Measurements from ENCODE around the gene GCN1. TPM values are rescaled to one million over a fixed set of nuclear protein-coding genes. Genes with fewer than 3 reads are reported as not detected.
"Not testable (repeated sequence)": the region's sequence is repeated elsewhere in the genome, so short reads cannot be mapped to it uniquely, and the experiment has no call there.

Gene GCN1
- total RNA-seq, 2 donors from 2014 or later, result 39.7 to 83.1 TPM

DNA sequence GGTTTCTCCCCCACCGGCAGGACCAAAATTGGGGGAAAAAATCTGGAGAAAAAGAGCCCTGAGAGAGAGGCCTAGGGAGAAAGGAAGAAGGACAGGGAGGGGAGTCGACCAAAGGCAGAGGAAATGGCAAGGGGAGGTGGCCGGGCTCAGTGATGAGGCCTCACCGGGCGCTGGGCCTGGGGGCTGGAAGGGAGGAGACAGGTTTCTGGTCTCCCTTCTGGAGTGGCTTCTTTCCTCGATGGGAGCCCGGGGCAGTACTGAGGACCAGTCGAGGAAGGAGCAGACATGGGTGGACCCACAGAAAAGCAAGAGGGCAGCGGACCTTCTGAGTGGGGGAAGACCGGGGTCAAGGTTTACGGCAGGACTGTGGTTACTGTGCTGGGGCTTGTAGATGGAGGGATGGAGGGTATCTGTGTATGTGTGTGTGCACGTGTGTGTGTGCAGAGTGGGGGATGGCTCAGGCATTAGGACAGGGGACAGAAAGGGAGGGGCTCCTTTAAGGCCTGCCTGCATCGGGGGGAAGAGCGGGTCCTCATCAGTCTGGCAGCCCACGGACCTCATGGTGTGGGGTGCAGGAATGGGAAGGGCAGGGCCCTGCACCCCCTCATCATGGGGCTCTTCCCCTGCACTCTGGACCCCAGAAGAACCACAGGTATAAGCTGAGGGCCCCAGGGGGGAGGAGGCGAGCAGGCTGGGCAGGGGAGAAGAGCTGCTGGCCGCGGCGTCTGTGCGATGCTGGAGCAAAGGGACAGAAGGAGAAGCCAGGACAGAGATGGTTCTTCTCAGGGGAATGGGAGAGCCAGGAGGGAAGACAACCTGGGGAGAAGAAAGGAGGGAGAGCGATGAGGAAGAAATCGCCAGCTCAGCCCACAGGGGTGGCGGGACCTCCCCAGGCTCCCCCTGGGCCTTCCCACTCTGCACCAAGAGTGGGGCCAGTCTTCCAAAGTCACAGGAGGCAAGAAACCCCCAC lies 21.5 kb upstream of the GCN1 start:
- TF ChIP-seq CTCF (IDR thresholded peaks at IDR 0.05) (no peak), POLR2A (IDR thresholded peaks at IDR 0.05) (no peak)
- 80 to 88% methylated on average over 20 to 23 of the region's 23 CpGs for WGBS, 2 donors
- no peak for ATAC-seq
- H3K27me3 ChIP-seq, result no peaks in the 10 kb centered on the region
- no peaks in the 10 kb centered on the region for H3K9me3 ChIP-seq
- no peak overlapping the region for H3K4me3 ChIP-seq
- peaks cover 4 to 21% of the 10 kb centered on the region in 2 donors for H3K36me3 ChIP-seq (replicated peaks in 1 of 2; ENCODE audit: insufficient read depth in 1 of 2, low read depth in 2 of 2)
- intact Hi-C loops (cut with DNase I), result no loop called here
- no peak overlapping the region for H3K27ac ChIP-seq
- no peak for DNase-seq
- no peaks in the 10 kb centered on the region for H3K4me1 ChIP-seq

- ATAC-seq, result no peak
- no peak for DNase-seq
- TF ChIP-seq CTCF (IDR thresholded peaks at IDR 0.05), result no peak
- TF ChIP-seq POLR2A (IDR thresholded peaks at IDR 0.05), result no peak
- intact Hi-C loops (cut with DNase I), result no loop called here
- Histone ChIP-seq H3K27ac (no peak overlapping the region), H3K27me3 (no peaks in the 10 kb centered on the region), H3K36me3 (replicated peaks in 1 of 2; ENCODE audit: insufficient read depth in 1 of 2, low read depth in 2 of 2) (peaks cover 4 to 16% of the 10 kb centered on the region in 2 donors), H3K9me3 (no peaks in the 10 kb centered on the region), H3K4me1 (no peaks in the 10 kb centered on the region), H3K4me3 (no peak overlapping the region)
- WGBS, 2 donors, result 88 to 91% methylated on average over 12 to 15 of the region's 15 CpGs
Observed at GRCh38 chr12:120215357-120215735, 20.8 kb upstream of the GCN1 start.

DNA sequence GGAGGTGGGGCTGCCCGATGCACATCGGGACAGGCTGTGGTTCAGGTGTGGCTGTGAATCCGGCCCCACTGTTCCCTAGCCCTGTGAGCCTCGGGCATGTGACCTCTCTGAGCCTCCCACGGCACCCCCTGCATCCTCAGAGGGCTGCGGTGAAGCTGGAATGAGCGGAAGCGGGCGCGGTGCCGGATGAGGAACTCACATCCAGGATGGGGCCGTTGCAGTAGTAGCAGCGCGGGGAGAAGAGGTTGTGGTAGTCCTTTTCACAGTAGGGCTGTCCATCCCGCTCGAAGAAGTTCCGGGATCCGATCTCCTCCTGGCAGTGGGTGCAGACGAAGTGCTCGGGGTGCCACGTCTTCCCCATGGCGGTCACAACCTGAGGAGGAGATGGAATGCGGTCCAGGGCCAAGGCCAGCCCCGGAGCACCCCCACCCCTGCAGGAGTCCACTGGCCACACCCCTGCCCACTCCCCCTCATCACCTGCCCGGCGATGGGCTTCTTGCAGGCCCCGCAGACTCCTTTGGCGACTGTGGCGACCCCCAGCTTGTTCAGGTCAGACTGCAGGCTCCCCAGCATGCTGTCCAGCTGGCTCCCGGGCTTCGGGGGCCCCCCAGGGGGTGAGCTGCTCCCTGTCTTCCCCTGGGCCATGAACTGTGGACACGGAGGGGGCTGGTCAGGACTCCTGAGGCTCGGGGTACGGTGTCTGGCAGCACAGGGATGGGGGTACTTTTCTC lies 20.3 kb upstream of the GCN1 start:
- no peaks in the 10 kb centered on the region for H3K9me3 ChIP-seq
- intact Hi-C loops (cut with DNase I), result no loop called here
- ATAC-seq (no peak), DNase-seq (no peak)
- H3K27me3 ChIP-seq, result no peaks in the 10 kb centered on the region
- H3K4me1 ChIP-seq, result no peaks in the 10 kb centered on the region
- peaks cover 4 to 19% of the 10 kb centered on the region in 2 donors for H3K36me3 ChIP-seq (replicated peaks in 1 of 2; ENCODE audit: insufficient read depth in 1 of 2, low read depth in 2 of 2)
- 90 to 91% methylated on average over 30 to 31 of the region's 34 CpGs for WGBS, 2 donors
- TF ChIP-seq POLR2A (IDR thresholded peaks at IDR 0.05) (no peak), CTCF (IDR thresholded peaks at IDR 0.05) (no peak)
- no peak overlapping the region for H3K27ac ChIP-seq
- no peak overlapping the region for H3K4me3 ChIP-seq

- Histone ChIP-seq H3K27ac (no peak overlapping the region), H3K36me3 (replicated peaks in 1 of 2; ENCODE audit: insufficient read depth in 1 of 2, low read depth in 2 of 2) (peaks cover 4 to 17% of the 10 kb centered on the region in 2 donors), H3K9me3 (no peaks in the 10 kb centered on the region), H3K27me3 (no peaks in the 10 kb centered on the region), H3K4me3 (no peak overlapping the region), H3K4me1 (no peaks in the 10 kb centered on the region)
- DNase-seq, result no peak
- TF ChIP-seq CTCF (IDR thresholded peaks at IDR 0.05) (no peak), POLR2A (IDR thresholded peaks at IDR 0.05) (no peak)
- ATAC-seq, result no peak
- intact Hi-C loops (cut with DNase I), result no loop called here
- WGBS, 2 donors, result 96% methylated on average over 14 to 20 of the region's 20 CpGs
Observed at GRCh38 chr12:120213758-120214157, 19.2 kb upstream of the GCN1 start.

DNA sequence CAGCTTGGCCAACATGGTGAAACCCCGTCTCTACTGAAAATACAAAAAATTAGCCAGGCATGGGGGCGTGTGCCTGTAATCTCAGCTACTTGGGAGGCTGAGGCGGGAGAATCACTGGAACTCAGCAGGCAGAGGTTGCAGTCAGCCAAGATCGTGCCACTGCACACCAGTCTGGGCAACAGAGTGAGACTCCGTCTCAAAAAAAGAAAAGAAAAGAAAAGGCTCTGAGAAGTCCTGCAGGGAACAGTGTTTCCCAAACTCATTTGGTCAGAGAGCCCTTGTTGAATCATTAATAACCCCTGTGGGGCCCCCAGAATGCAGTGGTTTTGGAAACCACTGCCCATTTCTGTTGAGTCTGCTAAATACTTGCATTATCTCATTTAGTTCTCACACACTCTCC lies 18.7 kb upstream of the GCN1 start:
- peaks cover 4 to 17% of the 10 kb centered on the region in 2 donors for H3K36me3 ChIP-seq (replicated peaks in 1 of 2; ENCODE audit: insufficient read depth in 1 of 2, low read depth in 2 of 2)
- H3K9me3 ChIP-seq; H3K4me1 ChIP-seq; H3K27me3 ChIP-seq; ATAC-seq; H3K4me3 ChIP-seq; DNase-seq; intact Hi-C loops (cut with DNase I); H3K27ac ChIP-seq: not testable (repeated sequence)
- WGBS, 2 donors, result 77 to 91% methylated on average over 5 of the region's 5 CpGs

Measured in body of pancreas (tissue), 4 donors.